Measurements from ENCODE around the gene CACNA2D1. TPM values are rescaled to one million over a fixed set of nuclear protein-coding genes. Genes with fewer than 3 reads are reported as not detected.

Gene CACNA2D1
- total RNA-seq, 1 experiment from 2014 or later: 36.2 TPM

- Histone ChIP-seq H3K27ac (ENCODE audit: insufficient read length, low read depth, low read length) (no peak overlapping the region), H4K5ac (ENCODE audit: insufficient read length, low read depth, low read length) (no peak overlapping the region), H4K8ac (replicated peaks; ENCODE audit: insufficient read length, low read depth, low read length) (no peak overlapping the region), H2BK120ac (ENCODE audit: low read depth, low read length, poor library complexity, severe bottlenecking) (no peak overlapping the region), H3K79me2 (ENCODE audit: insufficient read depth, low read length) (no peaks in the 10 kb centered on the region), H3K4me1 (ENCODE audit: insufficient read depth, low read length) (no peaks in the 10 kb centered on the region), H3K4ac (ENCODE audit: low read depth, low read length) (no peak overlapping the region), H2BK5ac (ENCODE audit: insufficient read length, low read length) (no peak overlapping the region), H3T11ph (ENCODE audit: low read length) (no peak overlapping the region), H3K27me3 (ENCODE audit: insufficient read depth, low read length) (no peaks in the 10 kb centered on the region), H2BK20ac (ENCODE audit: low read depth, low read length, poor library complexity, severe bottlenecking) (no peak overlapping the region), H3K79me1 (ENCODE audit: insufficient read depth, low read depth, low read length, poor library complexity, severe bottlenecking) (no peaks in the 10 kb centered on the region), H3K56ac (ENCODE audit: insufficient read length, low read depth, low read length) (no peak overlapping the region), H4K20me1 (ENCODE audit: control insufficient read depth, insufficient read depth, insufficient read length) (no peaks in the 10 kb centered on the region), H2BK15ac (ENCODE audit: low read depth, low read length) (no peak overlapping the region), H3K4me2 (ENCODE audit: insufficient read depth, insufficient read length, low read length) (no peak overlapping the region), H3K18ac (ENCODE audit: insufficient read length, low read depth, low read length) (no peak overlapping the region), H3K23me2 (ENCODE audit: insufficient read length, low read depth, low read length, poor library complexity, severe bottlenecking) (no peaks in the 10 kb centered on the region), H4K91ac (ENCODE audit: insufficient read length, low read depth, low read length) (no peak overlapping the region), H3K9ac (ENCODE audit: extremely low read depth, insufficient read length, low read length) (no peak overlapping the region), H2AFZ (ENCODE audit: low read length) (no peak overlapping the region), H3K14ac (ENCODE audit: insufficient read depth, low read length) (no peak overlapping the region), H2AK5ac (ENCODE audit: insufficient read length, low read length) (no peak overlapping the region), H2BK12ac (ENCODE audit: insufficient read length, low read depth, low read length) (no peak overlapping the region), H3K23ac (ENCODE audit: insufficient read length, low read depth, low read length) (no peak overlapping the region), H3K9me3 (ENCODE audit: control insufficient read depth, low read depth, low read length) (no peaks in the 10 kb centered on the region)
- no peak for TF ChIP-seq CTCF (conservative IDR thresholded peaks at IDR 0.05)
- Mint-ChIP-seq H3K4me3 (no peak overlapping the region), H3K27me3 (ENCODE audit: low read depth) (no peaks in the 10 kb centered on the region), H3K4me1 (peaks cover 0 to 3% of the 10 kb centered on the region in 2 experiments; a peak in 2 of 4 replicates), H3K9me3 (no peaks in the 10 kb centered on the region), H3K36me3 (ENCODE audit: insufficient read depth in 1 of 3, low read depth in 3 of 3) (peaks cover 0 to 5% (median 0%) of the 10 kb centered on the region in 3 experiments; a peak in 1 of 7 replicates), H3K27ac (no peak overlapping the region)
- WGBS (ENCODE audit: extremely low coverage, insufficient read length, low lambda C conversion rate): no CpG with 5 or more reads among the region's 4 CpGs
- DNase-seq: no peak
Measured at GRCh38 chr7:82012453-82012852, 431.1 kb downstream of the CACNA2D1 start.
